Peyer's patch (tissue), 4 donors: ENCODE data around the gene DDX42.

Experiments used
- CTCF ChIP-seq, 6 experiments: fragments of 450-650 bp in 4 of 6; fragments of 200-600 bp in 2 of 6; sonication (generic) in 1 of 6; IDR thresholded peaks; one replicate each; pipeline ENCODE4 v1.5.1; 2017 to 2019; ENCODE audit warnings: antibody characterized with exemption in 6 of 6, mild to moderate bottlenecking in 3 of 6, moderate library complexity in 1 of 6
- POLR2A ChIP-seq, 2 donors: fragments of 450-650 bp; IDR thresholded peaks; one replicate each; pipeline ENCODE4 v1.5.1; 2017; ENCODE audit warnings: antibody characterized with exemption in 2 of 2, mild to moderate bottlenecking in 2 of 2, moderate library complexity in 2 of 2

- no peak for TF ChIP-seq POLR2A (IDR thresholded peaks at IDR 0.05)
- no peak for TF ChIP-seq CTCF (IDR thresholded peaks at IDR 0.05)
Measured at GRCh38 chr17:63842173-63842539, 68.2 kb downstream of the DDX42 start.
